Suprapubic skin (tissue), 4 donors: Measurements from ENCODE around the gene CHST6.
"Not testable (repeated sequence)": the region's sequence is repeated elsewhere in the genome, so short reads cannot be mapped to it uniquely, and the experiment has no call there.

Source experiments
- CTCF ChIP-seq, 2 donors: fragments of 200-600 bp in 1 of 2; fragments of 450-650 bp in 1 of 2; sonication (generic) in 1 of 2; IDR thresholded peaks; one replicate each; pipeline ENCODE4 v1.5.1; 2016 to 2019; ENCODE audit warnings: antibody characterized with exemption in 2 of 2, mild to moderate bottlenecking in 1 of 2, moderate library complexity in 1 of 2
- EP300 ChIP-seq: sonication (generic); formaldehyde crosslinking; IDR thresholded peaks from one replicate; pipeline ENCODE4 v1.6.1; 2017; ENCODE audit warnings: antibody characterized with exemption
- POLR2A ChIP-seq, 2 donors: fragments of 450-650 bp; IDR thresholded peaks; one replicate each; pipeline ENCODE4 v1.6.1; 2017; ENCODE audit warnings: antibody characterized with exemption in 2 of 2, mild to moderate bottlenecking in 2 of 2, moderate library complexity in 2 of 2
- POLR2AphosphoS5 ChIP-seq, 3 donors: sonication (generic); formaldehyde crosslinking; IDR thresholded peaks; one replicate each; pipeline ENCODE4 v1.6.1; 2017; ENCODE audit warnings: antibody characterized with exemption in 3 of 3

- TF ChIP-seq CTCF (IDR thresholded peaks at IDR 0.05); POLR2A (IDR thresholded peaks at IDR 0.05); EP300; POLR2AphosphoS5 (IDR thresholded peaks at IDR 0.05): not testable (repeated sequence)
Observed at GRCh38 chr16:75538882-75539565, 43.8 kb upstream of the CHST6 start.
